GM19023 (cell line): ENCODE data around the gene CRABP2.

Experiments used
- ATAC-seq: cut with Tn5 transposase; IDR thresholded peaks from one replicate; pipeline ENCODE4 v1.9.1; 2021; ENCODE audit warnings: mild to moderate bottlenecking, moderate library complexity; ENCODE audit not compliant: unreplicated experiment

CRABP2 gene

DNA sequence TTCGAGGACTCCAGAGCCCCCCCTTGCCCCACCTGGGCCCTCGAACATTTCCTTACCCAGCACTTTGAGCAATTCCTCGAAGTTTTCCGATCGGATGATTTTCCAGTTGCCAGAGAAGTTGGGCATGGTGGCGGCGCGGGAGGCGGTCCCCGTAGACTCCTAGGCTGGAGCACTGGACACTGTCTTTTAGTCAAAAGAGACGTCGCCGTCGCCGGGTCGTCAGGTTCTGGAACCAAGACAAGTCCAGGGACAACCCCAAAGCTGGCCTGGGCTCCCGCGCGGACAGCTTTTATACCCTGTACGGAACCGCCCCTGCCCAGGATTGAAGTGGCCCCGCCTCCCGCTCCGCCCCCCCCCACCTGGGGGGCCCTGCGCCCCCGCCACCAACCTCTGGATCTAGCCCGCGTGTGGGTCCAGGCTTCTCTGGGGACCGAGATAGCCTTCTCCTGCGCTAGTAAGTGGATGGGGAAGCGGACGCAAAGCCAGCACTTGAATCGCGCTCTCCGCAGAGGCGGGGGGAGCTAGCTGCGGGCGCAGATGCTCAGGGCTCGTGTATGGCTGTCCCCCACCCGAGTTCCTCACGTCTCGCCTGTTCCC is at the start of gene CRABP2:
TSS of gene CRABP2 (minus strand) at position 263 of the 597 bp plus-strand sequence. CDS start at position 126, 137 bp downstream.
- ATAC-seq = no peak

DNA sequence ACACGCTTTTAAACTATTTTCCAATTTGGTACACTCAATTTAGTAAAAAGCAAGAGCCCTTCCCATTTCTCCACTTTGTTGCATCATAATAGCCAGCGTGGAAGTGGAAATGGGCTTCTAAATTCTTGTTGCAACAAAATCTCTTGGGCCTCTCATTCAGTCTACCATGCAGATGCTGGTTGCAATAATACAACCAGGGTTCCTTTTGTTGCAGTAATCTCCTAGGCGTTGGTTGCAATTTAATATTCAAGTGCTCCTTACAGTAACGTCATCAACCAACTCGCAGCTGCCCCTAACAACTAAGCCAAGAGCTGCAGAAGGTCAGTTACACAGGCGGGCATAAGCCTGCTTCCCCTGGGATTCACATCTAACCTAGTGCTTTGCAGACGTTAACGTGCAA is 48.8 kb upstream of the CRABP2 start:
- no peak for ATAC-seq

DNA sequence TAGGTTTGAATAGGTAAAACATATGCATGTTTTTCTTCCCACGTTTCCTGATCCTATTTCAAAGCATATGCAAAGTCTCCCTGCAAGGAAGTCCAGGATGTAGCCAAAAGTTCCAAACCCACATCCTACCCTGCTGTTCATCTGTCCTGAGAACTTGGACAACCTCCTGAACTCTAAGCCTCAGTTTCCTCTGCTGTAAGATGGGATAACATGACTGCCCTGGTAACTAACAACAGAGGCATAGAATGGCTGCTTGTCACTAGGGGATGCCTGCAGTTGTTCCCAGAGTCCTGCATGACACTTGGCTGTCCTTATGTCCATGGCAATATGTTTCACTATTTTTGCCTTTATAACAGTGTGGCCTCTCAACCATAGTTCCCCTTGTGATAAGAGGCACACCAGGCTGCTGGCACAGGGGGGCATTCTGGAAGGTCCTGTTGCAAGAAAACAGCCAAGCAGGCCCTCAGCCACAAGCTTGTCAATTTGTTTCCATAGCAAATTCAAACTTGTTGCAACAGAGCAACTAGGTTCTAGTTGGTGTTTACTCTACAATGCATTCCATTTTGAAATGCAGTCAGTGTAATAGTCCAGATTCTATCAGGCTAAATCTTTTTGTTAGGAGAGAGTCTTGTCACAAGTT is 47.6 kb upstream of the CRABP2 start:
- no peak for ATAC-seq

DNA sequence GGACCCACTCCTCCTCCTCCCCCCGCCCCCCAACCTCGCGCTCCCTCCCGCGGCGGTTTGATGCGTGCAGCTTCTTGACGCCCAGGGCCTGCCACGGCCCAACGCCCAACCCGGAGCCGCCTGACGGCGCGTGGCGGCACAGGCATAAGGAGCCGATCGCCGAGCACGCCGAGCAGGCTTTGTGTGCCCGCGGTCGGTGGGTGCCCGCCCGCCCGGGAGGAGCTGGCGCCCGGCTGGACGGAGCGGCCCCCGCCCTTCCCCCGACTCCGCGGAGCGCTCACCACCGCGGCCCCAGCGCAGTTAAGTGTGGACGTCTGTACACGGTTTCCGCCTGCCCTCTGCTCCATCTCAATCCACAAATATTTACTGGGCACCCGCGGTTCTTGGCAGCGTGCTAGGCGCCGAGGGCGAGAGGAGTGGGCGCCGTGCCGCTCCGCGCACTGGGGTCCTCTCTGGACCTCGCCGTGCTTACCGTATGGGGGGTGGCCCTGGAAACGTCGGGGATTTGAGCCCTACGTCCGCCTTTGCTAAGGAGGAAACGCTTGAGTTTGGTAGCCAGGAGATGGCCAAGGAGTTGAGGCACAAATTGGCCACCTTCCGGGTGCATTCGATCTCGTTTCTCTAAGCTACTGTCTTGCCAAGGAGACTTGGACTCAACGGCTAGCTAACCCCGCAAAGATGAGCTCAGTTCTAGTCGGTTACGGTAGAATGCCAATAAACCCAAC is 46.5 kb upstream of the CRABP2 start:
- peak; percentile 53 for ATAC-seq

DNA sequence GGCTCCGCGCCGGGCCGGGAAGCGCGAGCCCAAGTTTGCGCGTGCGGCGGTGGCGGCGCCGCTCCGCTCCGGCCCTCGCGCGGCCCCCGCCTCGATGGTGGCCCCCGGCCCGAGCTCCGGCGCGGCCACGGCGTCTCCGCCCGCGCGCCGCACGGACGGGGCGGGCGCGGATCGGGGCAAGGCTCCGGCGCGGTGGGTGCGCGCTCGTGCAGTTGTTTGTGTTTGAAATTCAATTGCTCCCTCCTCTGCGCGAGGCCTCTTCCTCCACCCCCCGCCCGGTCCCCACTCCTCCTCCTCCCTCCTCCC is 46.0 kb upstream of the CRABP2 start, which contains the start of gene HDGF:
TSS of gene HDGF (minus strand) at position 225 of the 306 bp plus-strand sequence. CDS start 246 bp downstream, outside the sequence.
- peak; percentile 30 for ATAC-seq

GRCh38 chr1:156750711-156751450 is 45.5 kb upstream of the CRABP2 start:
- peak; percentile 9 for ATAC-seq

DNA sequence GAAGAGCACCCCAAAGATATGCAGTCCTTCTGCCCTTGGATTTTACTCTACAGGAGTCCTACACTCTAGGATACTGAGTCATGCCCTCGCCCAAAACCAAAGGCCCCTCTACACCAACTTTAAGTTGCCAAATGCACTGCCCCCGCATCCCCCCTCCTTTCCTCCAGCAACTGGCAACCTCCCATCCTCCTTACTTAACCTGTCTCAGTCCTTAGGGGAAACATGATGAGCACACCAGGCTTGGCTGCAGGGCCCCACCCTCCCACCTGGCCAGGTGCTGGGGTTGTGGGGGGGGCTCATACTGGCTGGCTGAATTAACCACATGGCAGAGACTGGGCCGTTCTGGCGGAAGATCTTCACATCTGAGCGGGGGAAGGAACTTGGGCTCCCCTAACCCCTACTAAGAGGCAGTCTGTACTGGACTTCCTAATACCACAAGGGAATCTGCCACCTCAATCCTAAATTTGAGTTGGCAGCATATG is 44.8 kb upstream of the CRABP2 start:
- ATAC-seq = no peak

- ATAC-seq = no peak
These were observed 44.2 kb upstream of the CRABP2 start for GRCh38 chr1:156749419-156750118.

DNA sequence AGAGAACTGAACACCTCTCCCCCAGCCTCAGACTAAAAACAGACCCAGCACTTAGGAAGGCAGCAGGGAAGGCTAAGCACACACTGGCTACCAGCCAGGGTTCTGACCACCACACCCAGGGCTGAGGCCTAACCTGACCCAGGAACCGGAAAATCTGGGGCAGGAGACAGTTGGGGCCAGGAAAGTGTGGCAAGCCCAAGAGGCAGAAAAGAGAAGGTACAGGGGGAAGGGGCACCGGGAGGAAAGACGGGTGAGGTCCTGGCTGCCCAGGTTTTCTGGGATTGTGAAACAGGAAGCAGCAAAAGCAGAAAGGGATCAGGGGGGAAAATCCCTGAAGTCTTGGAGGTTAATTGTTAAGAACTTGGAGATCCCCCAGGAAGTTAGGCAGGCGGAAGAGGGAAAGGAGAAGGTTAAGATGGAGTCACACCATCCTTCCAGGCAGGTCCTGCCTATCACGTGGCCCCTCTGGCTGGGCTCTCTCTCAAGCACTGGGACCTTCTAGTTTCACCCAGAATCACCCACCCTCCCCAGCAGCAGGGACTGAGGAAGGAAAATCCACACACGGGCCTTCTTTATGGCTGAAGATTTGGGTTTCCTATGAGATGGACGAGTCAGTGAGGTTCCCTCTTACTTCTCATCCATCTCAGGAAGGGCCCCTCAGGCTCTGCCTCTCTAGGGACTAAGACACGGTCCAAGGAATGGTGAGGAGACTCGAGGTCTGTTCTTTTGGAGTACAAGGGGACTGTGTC is 43.5 kb upstream of the CRABP2 start:
- no peak for ATAC-seq

GRCh38 chr1:156747742-156748669 is 42.6 kb upstream of the CRABP2 start:
- ATAC-seq = no peak

GRCh38 chr1:156746728-156747631 is 41.6 kb upstream of the CRABP2 start:
- peak; percentile 35 for ATAC-seq

GRCh38 chr1:156746406-156746727 is 41.0 kb upstream of the CRABP2 start:
- ATAC-seq = no peak

DNA sequence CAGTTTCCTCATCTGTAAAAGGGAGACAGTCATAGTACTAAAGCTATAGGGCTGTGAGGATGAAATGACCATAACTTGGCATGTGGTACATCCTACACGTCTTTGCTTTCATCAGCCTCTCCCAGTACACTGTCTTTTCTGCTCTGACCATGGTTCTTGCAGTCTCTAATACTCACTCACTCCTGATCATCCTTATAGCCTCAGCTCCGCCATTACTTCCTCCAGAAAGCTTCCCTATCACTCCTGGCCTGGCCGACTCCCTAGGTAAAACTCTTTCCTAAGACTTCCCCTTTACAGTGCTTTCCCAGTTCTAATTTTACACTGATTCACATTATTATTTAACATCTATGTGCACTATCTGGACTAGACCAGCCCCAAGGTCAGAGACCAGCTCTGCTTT is 40.5 kb upstream of the CRABP2 start:
- no peak for ATAC-seq

GRCh38 chr1:156744786-156745419 is 39.5 kb upstream of the CRABP2 start:
- ATAC-seq = no peak

DNA sequence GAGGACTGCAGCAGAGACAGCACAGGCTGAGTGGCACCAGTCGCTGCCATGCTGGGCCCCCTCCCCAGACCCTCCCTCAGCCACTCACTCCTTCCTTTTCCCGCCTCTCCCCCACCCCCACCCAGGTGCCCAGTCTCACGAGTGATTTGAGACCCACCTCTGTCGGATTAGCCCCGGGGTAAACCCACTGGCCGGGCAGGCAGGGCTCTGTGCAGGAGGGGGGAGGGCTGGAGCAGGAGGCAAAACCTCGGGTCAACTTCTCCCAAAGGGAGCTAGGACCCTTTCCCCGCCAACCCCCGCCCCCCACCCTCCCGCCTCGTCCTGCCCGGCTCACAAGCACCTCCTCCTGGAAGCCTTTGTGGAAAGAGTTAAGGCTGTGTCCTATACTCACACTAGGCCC is 39.0 kb upstream of the CRABP2 start:
- no peak for ATAC-seq

DNA sequence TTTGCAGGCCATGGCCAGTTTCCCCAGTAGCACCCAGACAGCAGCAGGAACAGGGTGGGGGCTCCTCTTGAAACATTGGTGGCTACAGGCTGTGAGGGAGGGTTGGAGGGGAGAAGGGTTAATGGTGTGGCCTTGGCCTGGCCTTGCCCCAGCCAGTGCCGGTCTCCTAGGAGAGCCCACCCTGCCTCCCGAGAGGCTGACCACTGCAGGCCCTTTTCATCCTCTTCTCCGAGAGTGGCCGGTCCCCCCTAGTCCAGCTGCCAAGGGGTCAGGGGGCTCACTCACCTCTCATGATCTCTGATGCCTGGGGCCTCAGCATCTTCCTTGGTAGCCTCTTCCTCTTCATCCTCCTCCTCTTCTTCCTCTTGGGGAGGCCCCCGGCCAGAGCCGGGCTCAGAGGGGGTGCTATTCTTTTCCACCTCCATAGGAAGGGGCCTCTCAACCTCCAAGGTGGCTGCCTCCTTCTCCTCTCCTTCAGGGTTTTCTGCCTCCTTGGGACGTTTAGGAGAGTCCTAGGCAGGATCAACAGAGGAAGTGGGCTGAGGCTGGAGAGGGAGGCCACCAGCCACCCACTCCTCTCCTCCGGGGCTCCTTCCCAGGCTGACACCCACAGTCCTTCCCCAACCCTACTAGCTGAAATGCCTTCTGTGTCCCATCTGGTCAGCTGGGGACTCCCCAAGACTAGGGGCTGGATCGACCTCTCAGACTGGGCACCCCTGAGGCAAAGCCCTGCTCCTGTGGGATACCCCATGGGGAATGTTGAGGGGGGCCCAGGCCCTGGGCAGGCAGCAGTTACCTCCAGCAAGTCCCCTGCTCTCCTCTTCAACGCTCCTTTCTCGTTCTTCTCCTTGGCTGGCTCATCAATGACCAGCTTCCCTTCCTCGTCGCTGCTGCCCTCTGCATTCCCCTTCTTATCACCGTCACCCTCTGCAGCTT is 38.3 kb upstream of the CRABP2 start:
- no peak for ATAC-seq

DNA sequence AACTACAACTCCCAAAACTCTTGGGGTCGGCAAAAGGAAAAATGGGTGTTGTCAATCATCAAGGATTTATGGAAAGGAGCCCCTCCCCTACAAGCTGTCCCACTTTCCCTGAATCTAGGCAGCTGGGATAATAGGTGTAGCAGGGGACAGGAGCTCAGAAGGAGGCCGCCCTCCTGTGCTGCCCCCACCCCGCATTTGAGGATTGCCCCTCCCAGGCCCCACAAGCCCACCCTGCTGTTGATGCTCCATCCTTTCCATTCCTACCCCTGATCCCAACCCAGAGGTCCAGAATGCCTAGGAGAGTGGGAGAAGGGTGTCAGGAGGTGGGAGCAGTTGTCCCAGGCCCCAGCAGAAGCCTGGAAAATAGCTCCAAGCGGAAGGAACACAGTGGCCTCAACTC is 37.4 kb upstream of the CRABP2 start:
- no peak for ATAC-seq
